Gastroesophageal sphincter (tissue), 3 donors: Measurements from ENCODE around the gene NAT8L.

ENCODE experiments used
- CTCF ChIP-seq, 4 experiments: fragments of 200-600 bp in 2 of 4; fragments of 450-650 bp in 2 of 4; sonication (generic) in 1 of 4; IDR thresholded peaks; one replicate each; pipeline ENCODE4 v1.5.1; 2017 to 2019; ENCODE audit warnings: antibody characterized with exemption in 4 of 4, mild to moderate bottlenecking in 2 of 4, moderate library complexity in 2 of 4
- POLR2A ChIP-seq, 2 donors: fragments of 450-650 bp; IDR thresholded peaks; one replicate each; pipeline ENCODE4 v1.6.1; 2017; ENCODE audit warnings: antibody characterized with exemption in 2 of 2, mild to moderate bottlenecking in 2 of 2, moderate library complexity in 1 of 2
- POLR2AphosphoS5 ChIP-seq: sonication (generic); formaldehyde crosslinking; IDR thresholded peaks from one replicate; pipeline ENCODE4 v1.6.1; 2017; ENCODE audit warnings: antibody characterized with exemption

- no peak for TF ChIP-seq CTCF (IDR thresholded peaks at IDR 0.05)
- TF ChIP-seq POLR2AphosphoS5: no peak
- TF ChIP-seq POLR2A (IDR thresholded peaks at IDR 0.05): no peak
These were observed 36.3 kb downstream of the NAT8L start for GRCh38 chr4:2095236-2096072.
